ENCODE results near the gene ARID4B.

Gene ARID4B

GRCh38 chr1:235329139-235329902 lies 1.3 kb upstream of the ARID4B start:
- no peak for TF ChIP-seq CTCF (IDR thresholded peaks at IDR 0.05; ENCODE audit: control insufficient read depth, insufficient read depth, low read depth, low read length, missing control alignments)
- peak overlapping the region; percentile 55 for H3K4me3 ChIP-seq (ENCODE audit: control insufficient read depth, low read depth, low read length)
- no peak for DNase-seq (ENCODE audit: low read depth)

GRCh38 chr1:235328271-235329138 lies 526 bp upstream of the ARID4B start, which contains the start of gene GGPS1:
GGPS1 (plus strand) TSS chr1:235328570; CDS start chr1:235335265, 6,695 bp downstream.
- TF ChIP-seq CTCF (IDR thresholded peaks at IDR 0.05; ENCODE audit: control insufficient read depth, insufficient read depth, low read depth, low read length, missing control alignments): peak; percentile 15
- H3K4me3 ChIP-seq (ENCODE audit: control insufficient read depth, low read depth, low read length): peak within 1 kb of the TSS; percentile 92
- peak; percentile 100 for DNase-seq (ENCODE audit: low read depth)

- no peak for DNase-seq (ENCODE audit: low read depth)
- H3K4me3 ChIP-seq (ENCODE audit: control insufficient read depth, low read depth, low read length): peak overlapping the region; percentile 92
- no peak for TF ChIP-seq CTCF (IDR thresholded peaks at IDR 0.05; ENCODE audit: control insufficient read depth, insufficient read depth, low read depth, low read length, missing control alignments)
Observed at GRCh38 chr1:235326719-235327558, 1.0 kb downstream of the ARID4B start.

- no peak for DNase-seq (ENCODE audit: low read depth)
- no peak for TF ChIP-seq CTCF (IDR thresholded peaks at IDR 0.05; ENCODE audit: control insufficient read depth, insufficient read depth, low read depth, low read length, missing control alignments)
- no peak overlapping the region; the same call in 1 of the 2 replicates for H3K4me3 ChIP-seq (ENCODE audit: control insufficient read depth, low read depth, low read length)
Observed at GRCh38 chr1:235325854-235326253, 2.1 kb downstream of the ARID4B start.

- DNase-seq (ENCODE audit: low read depth): no peak
- no peak for TF ChIP-seq CTCF (IDR thresholded peaks at IDR 0.05; ENCODE audit: control insufficient read depth, insufficient read depth, low read depth, low read length, missing control alignments)
- H3K4me3 ChIP-seq (ENCODE audit: control insufficient read depth, low read depth, low read length): no peak overlapping the region
Observed at GRCh38 chr1:235325139-235325538, 2.8 kb downstream of the ARID4B start.

GRCh38 chr1:235324296-235324695 lies 3.7 kb downstream of the ARID4B start:
- no peak for DNase-seq (ENCODE audit: low read depth)
- no peak for TF ChIP-seq CTCF (IDR thresholded peaks at IDR 0.05; ENCODE audit: control insufficient read depth, insufficient read depth, low read depth, low read length, missing control alignments)
- no peak overlapping the region for H3K4me3 ChIP-seq (ENCODE audit: control insufficient read depth, low read depth, low read length)
